Stimulated activated naive CD8-positive, alpha-beta T cell treated with anti-CD3 and anti-CD28 coated beads, Interleukin-15, amount 100 ng/mL, for 72 hours (primary cell): ENCODE data around the gene APBB1IP.

Experiments used
- ATAC-seq: fragments of 150-1000 bp; cut with Tn5 transposase; 2 replicates; pipeline ENCODE4 v1.10.0; 2021; ENCODE audit warnings: mild to moderate bottlenecking, moderate library complexity
- DNase-seq, 2 donors: peaks; one replicate each; pipeline ENCODE4 v3.0.0; 2021 to 2022
- H3K27ac Mint-ChIP-seq, 2 donors: one replicate each; pipeline ENCODE4 v1.8.0; 2022; ENCODE audit warnings: mild to moderate bottlenecking in 2 of 2, mixed read lengths in 2 of 2, moderate library complexity in 2 of 2
- H3K27me3 Mint-ChIP-seq: one replicate; pipeline ENCODE4 v1.8.0; 2022; ENCODE audit warnings: mixed read lengths
- H3K4me1 Mint-ChIP-seq: one replicate; pipeline ENCODE4 v1.8.0; 2022; ENCODE audit warnings: mild to moderate bottlenecking, mixed read lengths
- H3K4me3 Mint-ChIP-seq, 2 donors: one replicate each; pipeline ENCODE4 v1.8.0; 2022; ENCODE audit warnings: mild to moderate bottlenecking in 2 of 2, mixed read lengths in 2 of 2, moderate library complexity in 1 of 2
- H3K9me3 Mint-ChIP-seq, 2 donors: one replicate each; pipeline ENCODE4 v1.8.0; 2022; ENCODE audit warnings: mixed read lengths in 2 of 2

Gene APBB1IP

GRCh38 chr10:26436848-26437247 is 1.3 kb upstream of the APBB1IP start:
- no peak for ATAC-seq
- peaks cover 39% of the 10 kb centered on the region for H3K4me1 Mint-ChIP-seq
- DNase-seq = no peak
- H3K27me3 Mint-ChIP-seq = no peaks in the 10 kb centered on the region
- H3K27ac Mint-ChIP-seq = peak overlapping the region; percentile 40 to 54
- H3K9me3 Mint-ChIP-seq = no peaks in the 10 kb centered on the region
- H3K4me3 Mint-ChIP-seq = peak overlapping the region; percentile 69 to 73

- DNase-seq = peak; percentile 73 to 80
- peak; percentile 88 for ATAC-seq
- H3K4me1 Mint-ChIP-seq = peaks cover 58% of the 10 kb centered on the region
- H3K9me3 Mint-ChIP-seq = no peaks in the 10 kb centered on the region
- H3K4me3 Mint-ChIP-seq = peak overlapping the region; percentile 88 to 90
- no peaks in the 10 kb centered on the region for H3K27me3 Mint-ChIP-seq
- peak overlapping the region; percentile 95 to 97 for H3K27ac Mint-ChIP-seq
Measured at GRCh38 chr10:26438534-26439341, 597 bp downstream of the APBB1IP start.

GRCh38 chr10:26439406-26440087 is 1.4 kb downstream of the APBB1IP start:
- Mint-ChIP-seq H3K9me3 (no peaks in the 10 kb centered on the region), H3K4me3 (peak overlapping the region; percentile 88 to 90), H3K27me3 (no peaks in the 10 kb centered on the region), H3K27ac (peak overlapping the region; percentile 95 to 97), H3K4me1 (peaks cover 66% of the 10 kb centered on the region)
- ATAC-seq (no peak), DNase-seq (peak in 1 of 2 donors; percentile 25)

GRCh38 chr10:26440088-26440470 is 1.9 kb downstream of the APBB1IP start:
- no peaks in the 10 kb centered on the region for H3K9me3 Mint-ChIP-seq
- H3K27me3 Mint-ChIP-seq = no peaks in the 10 kb centered on the region
- ATAC-seq = no peak
- peak overlapping the region; percentile 87 to 95 for H3K27ac Mint-ChIP-seq
- DNase-seq = no peak
- H3K4me1 Mint-ChIP-seq = peaks cover 71% of the 10 kb centered on the region
- peak overlapping the region; percentile 88 to 90 for H3K4me3 Mint-ChIP-seq

GRCh38 chr10:26441491-26442214 is 3.5 kb downstream of the APBB1IP start:
- peaks cover 71% of the 10 kb centered on the region for H3K4me1 Mint-ChIP-seq
- ATAC-seq (no peak), DNase-seq (no peak)
- H3K27ac Mint-ChIP-seq = peak overlapping the region; percentile 91 to 95
- H3K27me3 Mint-ChIP-seq = no peaks in the 10 kb centered on the region
- H3K9me3 Mint-ChIP-seq = peaks cover 4% of the 10 kb centered on the region in 2 donors
- H3K4me3 Mint-ChIP-seq = peak overlapping the region; percentile 78 to 85

GRCh38 chr10:26445411-26446031 is 7.4 kb downstream of the APBB1IP start:
- Mint-ChIP-seq H3K27ac (peak overlapping the region; percentile 94 to 96), H3K4me3 (peak overlapping the region; percentile 61 to 72), H3K4me1 (peaks cover 91% of the 10 kb centered on the region), H3K27me3 (no peaks in the 10 kb centered on the region), H3K9me3 (peaks cover 6 to 7% of the 10 kb centered on the region in 2 donors)
- peak in 1 of 2 donors; percentile 43 for DNase-seq
- no peak for ATAC-seq

- H3K27ac Mint-ChIP-seq = peak overlapping the region; percentile 94 to 96
- ATAC-seq = peak; percentile 46
- peaks cover 6 to 7% of the 10 kb centered on the region in 2 donors for H3K9me3 Mint-ChIP-seq
- peak overlapping the region; percentile 5 to 72 for H3K4me3 Mint-ChIP-seq
- peaks cover 95% of the 10 kb centered on the region for H3K4me1 Mint-ChIP-seq
- peak in 1 of 2 donors; percentile 41 for DNase-seq
- H3K27me3 Mint-ChIP-seq = no peaks in the 10 kb centered on the region
Measured at GRCh38 chr10:26446258-26446657, 8.1 kb downstream of the APBB1IP start.

GRCh38 chr10:26448292-26448691 is 10.2 kb downstream of the APBB1IP start:
- no peaks in the 10 kb centered on the region for H3K27me3 Mint-ChIP-seq
- ATAC-seq = peak; percentile 36
- peak overlapping the region; percentile 75 to 80 for H3K4me3 Mint-ChIP-seq

GRCh38 chr10:26448706-26449435 is 10.7 kb downstream of the APBB1IP start:
- ATAC-seq (peak; percentile 66), DNase-seq (peak; percentile 61 to 77)
- H3K27me3 Mint-ChIP-seq = no peaks in the 10 kb centered on the region
- H3K9me3 Mint-ChIP-seq = peaks cover 6 to 17% of the 10 kb centered on the region in 2 donors
- H3K27ac Mint-ChIP-seq = peak overlapping the region; percentile 97 to 98
- H3K4me1 Mint-ChIP-seq = peaks cover 91% of the 10 kb centered on the region
- H3K4me3 Mint-ChIP-seq = peak overlapping the region; percentile 75 to 80

More at GRCh38 chr10:26448292-26448691, 10.2 kb downstream of the APBB1IP start:
- H3K9me3 Mint-ChIP-seq = peaks cover 6 to 13% of the 10 kb centered on the region in 2 donors
- peak overlapping the region; percentile 97 to 98 for H3K27ac Mint-ChIP-seq
- DNase-seq = no peak
- peaks cover 91% of the 10 kb centered on the region for H3K4me1 Mint-ChIP-seq

- no peaks in the 10 kb centered on the region for H3K27me3 Mint-ChIP-seq
- DNase-seq (no peak), ATAC-seq (no peak)
- H3K27ac Mint-ChIP-seq = peak overlapping the region; percentile 1 to 97
- peaks cover 6 to 17% of the 10 kb centered on the region in 2 donors for H3K9me3 Mint-ChIP-seq
- H3K4me1 Mint-ChIP-seq = peaks cover 87% of the 10 kb centered on the region
- H3K4me3 Mint-ChIP-seq = peak overlapping the region; percentile 75 to 80
Measured at GRCh38 chr10:26449726-26450125, 11.6 kb downstream of the APBB1IP start.

- H3K4me1 Mint-ChIP-seq = peaks cover 87% of the 10 kb centered on the region
- H3K27me3 Mint-ChIP-seq = no peaks in the 10 kb centered on the region
- H3K9me3 Mint-ChIP-seq = peaks cover 0 to 11% of the 10 kb centered on the region in 2 donors
- DNase-seq (no peak), ATAC-seq (no peak)
- peak overlapping the region in 1 of 2 donors; percentile 59 for H3K27ac Mint-ChIP-seq
- no peak overlapping the region for H3K4me3 Mint-ChIP-seq
Measured at GRCh38 chr10:26451903-26452302, 13.8 kb downstream of the APBB1IP start.

GRCh38 chr10:26453850-26454249 is 15.7 kb downstream of the APBB1IP start:
- DNase-seq = no peak
- ATAC-seq = no peak
- Mint-ChIP-seq H3K4me3 (no peak overlapping the region), H3K4me1 (peaks cover 88% of the 10 kb centered on the region), H3K27ac (no peak overlapping the region), H3K27me3 (no peaks in the 10 kb centered on the region), H3K9me3 (peaks cover 0 to 10% of the 10 kb centered on the region in 2 donors)

- Mint-ChIP-seq H3K4me3 (peak overlapping the region; percentile 57 to 63), H3K9me3 (peaks cover 0 to 10% of the 10 kb centered on the region in 2 donors), H3K4me1 (peaks cover 77% of the 10 kb centered on the region), H3K27ac (peak overlapping the region; percentile 47 to 94), H3K27me3 (no peaks in the 10 kb centered on the region)
- ATAC-seq (no peak), DNase-seq (no peak)
Measured at GRCh38 chr10:26454891-26455290, 16.8 kb downstream of the APBB1IP start.

GRCh38 chr10:26455567-26456315 is 17.6 kb downstream of the APBB1IP start:
- Mint-ChIP-seq H3K27me3 (no peaks in the 10 kb centered on the region), H3K4me3 (peak overlapping the region; percentile 2 to 63), H3K4me1 (peaks cover 76% of the 10 kb centered on the region), H3K27ac (peak overlapping the region in 1 of 2 donors; percentile 94), H3K9me3 (peaks cover 0 to 10% of the 10 kb centered on the region in 2 donors)
- ATAC-seq = peak; percentile 60
- no peak for DNase-seq
